Testis (tissue), 2 donors: Measurements from ENCODE around the gene KLHL15.

ENCODE experiments used
- CTCF ChIP-seq, 3 experiments: fragments of 450-650 bp in 2 of 3; fragments of 200-600 bp in 1 of 3; sonication (generic) in 1 of 3; IDR thresholded peaks; one replicate each; pipeline ENCODE4 v1.5.1; 2016 to 2019; ENCODE audit warnings: antibody characterized with exemption in 3 of 3, mild to moderate bottlenecking in 2 of 3, moderate library complexity in 1 of 3
- POLR2A ChIP-seq: fragments of 450-650 bp; IDR thresholded peaks from one replicate; pipeline ENCODE4 v1.6.1; 2017; ENCODE audit warnings: antibody characterized with exemption, mild to moderate bottlenecking, moderate library complexity

- TF ChIP-seq CTCF (IDR thresholded peaks at IDR 0.05), result no peak
- no peak for TF ChIP-seq POLR2A
Measured at GRCh38 chrX:24030597-24030996, 3.6 kb upstream of the KLHL15 start.
